Measurements from ENCODE around the gene SAMD4A.

Gene SAMD4A

GRCh38 chr14:54627540-54628363 lies 60.8 kb downstream of the SAMD4A start:
- H3K27ac ChIP-seq (ENCODE audit: insufficient read depth, low read length, poor library complexity, severe bottlenecking), result peak overlapping the region; percentile 50
- no peaks in the 10 kb centered on the region for H3K27me3 ChIP-seq (replicated peaks; ENCODE audit: control insufficient read depth, insufficient read depth, low read length, poor library complexity, severe bottlenecking)
- no peaks in the 10 kb centered on the region for H3K36me3 ChIP-seq (ENCODE audit: control insufficient read depth, insufficient read depth, low read length)
- peak in 2 of 3 donors; percentile 3 to 6 for DNase-seq
- H3K9me3 ChIP-seq (ENCODE audit: control insufficient read depth, low read length), result no peaks in the 10 kb centered on the region
- peak overlapping the region; percentile 28 for H3K4me3 ChIP-seq (ENCODE audit: insufficient read depth, low read depth, low read length, poor library complexity, severe bottlenecking)
- H3K4me1 ChIP-seq (ENCODE audit: control insufficient read depth, insufficient read depth, low read length, poor library complexity, severe bottlenecking), result peaks cover 27% of the 10 kb centered on the region

DNA sequence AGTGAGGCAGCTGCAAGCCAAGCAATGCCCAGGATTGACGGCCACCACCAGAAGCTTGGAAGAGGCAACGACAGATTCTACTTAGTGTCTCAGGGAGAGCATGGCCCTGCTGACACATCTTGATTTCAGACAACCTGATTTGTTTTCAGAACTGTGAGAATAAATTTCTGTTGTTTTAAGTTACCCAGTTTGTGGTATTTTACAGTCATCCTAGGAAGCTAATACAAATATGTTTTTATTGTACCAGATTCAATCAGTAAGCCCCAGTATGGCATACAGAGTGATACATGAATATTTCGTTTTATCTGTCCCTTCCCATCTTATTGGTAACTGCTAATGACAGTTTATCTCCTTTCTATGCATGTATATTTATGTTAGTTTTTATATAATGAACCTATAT lies 62.3 kb downstream of the SAMD4A start:
- Histone ChIP-seq H3K9me3 (ENCODE audit: control insufficient read depth, low read length) (no peaks in the 10 kb centered on the region), H3K27me3 (replicated peaks; ENCODE audit: control insufficient read depth, insufficient read depth, low read length, poor library complexity, severe bottlenecking) (no peaks in the 10 kb centered on the region), H3K27ac (ENCODE audit: insufficient read depth, low read length, poor library complexity, severe bottlenecking) (no peak overlapping the region), H3K36me3 (ENCODE audit: control insufficient read depth, insufficient read depth, low read length) (no peaks in the 10 kb centered on the region), H3K4me3 (ENCODE audit: insufficient read depth, low read depth, low read length, poor library complexity, severe bottlenecking) (no peak overlapping the region), H3K4me1 (ENCODE audit: control insufficient read depth, insufficient read depth, low read length, poor library complexity, severe bottlenecking) (peaks cover 27% of the 10 kb centered on the region)
- no peak for DNase-seq

DNA sequence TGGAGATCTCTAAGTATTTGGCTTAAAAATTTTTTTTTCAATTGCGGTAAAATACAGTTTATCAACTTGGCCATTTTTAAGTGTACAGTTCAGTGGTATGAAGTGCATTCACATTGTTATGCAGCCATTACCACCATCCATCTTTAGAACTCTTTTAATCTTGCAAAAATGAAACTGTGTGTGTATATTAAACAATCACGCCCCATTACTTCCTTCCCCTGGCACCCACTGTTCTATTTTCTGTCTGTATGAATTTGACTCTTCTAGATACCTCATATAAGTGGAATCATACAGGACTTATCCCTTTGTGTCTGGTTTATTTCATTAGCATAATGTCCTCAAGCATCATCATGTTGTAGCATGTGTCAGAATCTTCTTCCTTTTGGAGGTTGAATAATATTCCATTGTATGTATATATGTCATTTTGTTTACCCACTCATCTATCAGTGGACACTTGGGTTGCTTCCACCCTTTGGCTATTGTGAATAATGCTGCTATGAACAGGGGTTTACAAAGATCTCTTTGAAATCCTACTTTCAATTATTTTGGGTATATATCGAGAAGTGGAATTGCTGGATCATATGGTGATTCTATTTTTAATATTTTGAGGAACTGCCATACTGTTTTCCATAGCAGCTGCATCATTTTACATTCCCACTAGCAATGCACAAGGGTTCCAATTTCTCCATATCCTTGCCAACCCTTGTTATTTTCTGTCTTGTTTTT lies 62.9 kb downstream of the SAMD4A start:
- H3K4me3 ChIP-seq (ENCODE audit: insufficient read depth, low read depth, low read length, poor library complexity, severe bottlenecking), result no peak overlapping the region
- no peak overlapping the region for H3K27ac ChIP-seq (ENCODE audit: insufficient read depth, low read length, poor library complexity, severe bottlenecking)
- H3K36me3 ChIP-seq (ENCODE audit: control insufficient read depth, insufficient read depth, low read length), result no peaks in the 10 kb centered on the region
- H3K4me1 ChIP-seq (ENCODE audit: control insufficient read depth, insufficient read depth, low read length, poor library complexity, severe bottlenecking), result peaks cover 27% of the 10 kb centered on the region
- no peaks in the 10 kb centered on the region for H3K27me3 ChIP-seq (replicated peaks; ENCODE audit: control insufficient read depth, insufficient read depth, low read length, poor library complexity, severe bottlenecking)
- H3K9me3 ChIP-seq (ENCODE audit: control insufficient read depth, low read length), result no peaks in the 10 kb centered on the region
- no peak for DNase-seq

- H3K27ac ChIP-seq (ENCODE audit: insufficient read depth, low read length, poor library complexity, severe bottlenecking), result no peak overlapping the region
- no peak for DNase-seq
- no peaks in the 10 kb centered on the region for H3K36me3 ChIP-seq (ENCODE audit: control insufficient read depth, insufficient read depth, low read length)
- H3K4me1 ChIP-seq (ENCODE audit: control insufficient read depth, insufficient read depth, low read length, poor library complexity, severe bottlenecking), result peaks cover 27% of the 10 kb centered on the region
- H3K9me3 ChIP-seq (ENCODE audit: control insufficient read depth, low read length), result no peaks in the 10 kb centered on the region
- no peak overlapping the region for H3K4me3 ChIP-seq (ENCODE audit: insufficient read depth, low read depth, low read length, poor library complexity, severe bottlenecking)
- no peaks in the 10 kb centered on the region for H3K27me3 ChIP-seq (replicated peaks; ENCODE audit: control insufficient read depth, insufficient read depth, low read length, poor library complexity, severe bottlenecking)
Measured at GRCh38 chr14:54631016-54631415, 64.1 kb downstream of the SAMD4A start.

DNA sequence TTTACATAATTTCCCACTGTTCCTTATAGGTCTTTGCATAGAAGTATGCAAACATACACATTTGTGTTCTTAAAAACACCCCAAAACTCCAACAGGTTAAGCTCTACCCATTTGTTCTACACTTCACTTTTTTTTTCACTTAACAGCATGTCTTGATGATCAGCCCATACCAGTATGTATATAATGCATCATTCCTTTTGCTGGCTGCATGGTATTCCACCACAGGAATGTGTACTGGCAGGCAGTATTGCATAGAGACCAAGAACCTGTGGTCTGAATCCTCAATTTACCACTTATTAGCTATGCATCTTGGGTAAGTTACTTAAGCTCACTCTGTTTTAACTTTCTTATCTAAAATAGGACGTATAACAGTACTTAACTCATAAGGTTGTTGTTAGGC lies 65.5 kb downstream of the SAMD4A start:
- Histone ChIP-seq H3K27me3 (replicated peaks; ENCODE audit: control insufficient read depth, insufficient read depth, low read length, poor library complexity, severe bottlenecking) (no peaks in the 10 kb centered on the region), H3K27ac (ENCODE audit: insufficient read depth, low read length, poor library complexity, severe bottlenecking) (no peak overlapping the region), H3K36me3 (ENCODE audit: control insufficient read depth, insufficient read depth, low read length) (no peaks in the 10 kb centered on the region), H3K4me1 (ENCODE audit: control insufficient read depth, insufficient read depth, low read length, poor library complexity, severe bottlenecking) (peaks cover 20% of the 10 kb centered on the region), H3K4me3 (ENCODE audit: insufficient read depth, low read depth, low read length, poor library complexity, severe bottlenecking) (no peak overlapping the region), H3K9me3 (ENCODE audit: control insufficient read depth, low read length) (no peaks in the 10 kb centered on the region)
- no peak for DNase-seq

GRCh38 chr14:54633076-54633475 lies 66.1 kb downstream of the SAMD4A start:
- DNase-seq, result no peak
- Histone ChIP-seq H3K4me3 (ENCODE audit: insufficient read depth, low read depth, low read length, poor library complexity, severe bottlenecking) (no peak overlapping the region), H3K27me3 (replicated peaks; ENCODE audit: control insufficient read depth, insufficient read depth, low read length, poor library complexity, severe bottlenecking) (no peaks in the 10 kb centered on the region), H3K36me3 (ENCODE audit: control insufficient read depth, insufficient read depth, low read length) (no peaks in the 10 kb centered on the region), H3K4me1 (ENCODE audit: control insufficient read depth, insufficient read depth, low read length, poor library complexity, severe bottlenecking) (peaks cover 14% of the 10 kb centered on the region), H3K27ac (ENCODE audit: insufficient read depth, low read length, poor library complexity, severe bottlenecking) (no peak overlapping the region), H3K9me3 (ENCODE audit: control insufficient read depth, low read length) (no peaks in the 10 kb centered on the region)

- no peak overlapping the region for H3K27ac ChIP-seq (ENCODE audit: insufficient read depth, low read length, poor library complexity, severe bottlenecking)
Measured at GRCh38 chr14:54637270-54638134, 70.6 kb downstream of the SAMD4A start.

DNA sequence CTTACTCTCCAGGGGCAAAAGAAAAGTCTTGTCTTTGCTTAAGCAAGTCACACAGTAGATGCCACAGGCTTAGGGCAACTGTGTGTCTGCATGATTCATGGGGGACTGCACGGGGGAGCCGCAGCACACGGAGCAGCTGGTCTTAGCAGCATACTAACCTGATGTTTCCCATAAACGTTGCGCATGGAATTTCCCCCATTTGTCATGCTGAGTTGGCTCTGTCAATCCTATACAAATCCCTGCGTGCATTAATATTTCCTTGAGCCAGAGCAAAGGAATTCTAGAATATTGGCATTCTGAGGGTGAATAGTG lies 71.2 kb downstream of the SAMD4A start:
- Histone ChIP-seq H3K27ac (ENCODE audit: insufficient read depth, low read length, poor library complexity, severe bottlenecking) (no peak overlapping the region), H3K36me3 (ENCODE audit: control insufficient read depth, insufficient read depth, low read length) (no peaks in the 10 kb centered on the region), H3K4me3 (ENCODE audit: insufficient read depth, low read depth, low read length, poor library complexity, severe bottlenecking) (no peak overlapping the region), H3K4me1 (ENCODE audit: control insufficient read depth, insufficient read depth, low read length, poor library complexity, severe bottlenecking) (no peaks in the 10 kb centered on the region), H3K27me3 (replicated peaks; ENCODE audit: control insufficient read depth, insufficient read depth, low read length, poor library complexity, severe bottlenecking) (no peaks in the 10 kb centered on the region), H3K9me3 (ENCODE audit: control insufficient read depth, low read length) (no peaks in the 10 kb centered on the region)
- no peak for DNase-seq

More at GRCh38 chr14:54637270-54638134, 70.6 kb downstream of the SAMD4A start:
- Histone ChIP-seq H3K9me3 (ENCODE audit: control insufficient read depth, low read length) (no peaks in the 10 kb centered on the region), H3K4me1 (ENCODE audit: control insufficient read depth, insufficient read depth, low read length, poor library complexity, severe bottlenecking) (no peaks in the 10 kb centered on the region), H3K27me3 (replicated peaks; ENCODE audit: control insufficient read depth, insufficient read depth, low read length, poor library complexity, severe bottlenecking) (no peaks in the 10 kb centered on the region), H3K36me3 (ENCODE audit: control insufficient read depth, insufficient read depth, low read length) (no peaks in the 10 kb centered on the region), H3K4me3 (ENCODE audit: insufficient read depth, low read depth, low read length, poor library complexity, severe bottlenecking) (no peak overlapping the region)
- DNase-seq, result no peak

DNA sequence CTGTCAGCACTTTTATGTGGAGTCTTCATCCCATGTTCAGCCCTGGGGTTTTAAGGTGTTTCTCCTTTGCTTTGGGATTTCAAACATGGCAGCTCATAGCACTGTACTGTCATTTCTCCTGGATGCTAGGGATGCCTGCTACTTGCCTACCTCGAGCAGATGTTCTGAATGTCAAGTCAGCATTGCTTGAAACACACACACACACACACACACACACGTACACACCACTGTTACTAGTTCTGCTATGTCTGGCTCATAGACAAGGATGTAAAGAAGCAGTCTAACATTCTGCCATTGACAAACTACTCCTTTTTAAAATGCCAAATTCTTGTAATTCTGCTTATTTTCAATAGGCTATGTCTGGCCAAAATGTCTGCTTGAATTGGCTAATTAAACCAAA lies 72.7 kb downstream of the SAMD4A start:
- Histone ChIP-seq H3K27ac (ENCODE audit: insufficient read depth, low read length, poor library complexity, severe bottlenecking) (no peak overlapping the region), H3K27me3 (replicated peaks; ENCODE audit: control insufficient read depth, insufficient read depth, low read length, poor library complexity, severe bottlenecking) (no peaks in the 10 kb centered on the region), H3K4me3 (ENCODE audit: insufficient read depth, low read depth, low read length, poor library complexity, severe bottlenecking) (no peak overlapping the region), H3K36me3 (ENCODE audit: control insufficient read depth, insufficient read depth, low read length) (no peaks in the 10 kb centered on the region), H3K4me1 (ENCODE audit: control insufficient read depth, insufficient read depth, low read length, poor library complexity, severe bottlenecking) (no peaks in the 10 kb centered on the region), H3K9me3 (ENCODE audit: control insufficient read depth, low read length) (no peaks in the 10 kb centered on the region)
- no peak for DNase-seq
